Measurements from ENCODE around the gene TSPYL4. TPM values are rescaled to one million over a fixed set of nuclear protein-coding genes. Genes with fewer than 3 reads are reported as not detected.

The TSPYL4 gene
- polyA plus RNA-seq, 1 donor (not counting 4 experiments of a cell fraction or from before 2014, with no cell fraction given): 8.1 TPM

DNA sequence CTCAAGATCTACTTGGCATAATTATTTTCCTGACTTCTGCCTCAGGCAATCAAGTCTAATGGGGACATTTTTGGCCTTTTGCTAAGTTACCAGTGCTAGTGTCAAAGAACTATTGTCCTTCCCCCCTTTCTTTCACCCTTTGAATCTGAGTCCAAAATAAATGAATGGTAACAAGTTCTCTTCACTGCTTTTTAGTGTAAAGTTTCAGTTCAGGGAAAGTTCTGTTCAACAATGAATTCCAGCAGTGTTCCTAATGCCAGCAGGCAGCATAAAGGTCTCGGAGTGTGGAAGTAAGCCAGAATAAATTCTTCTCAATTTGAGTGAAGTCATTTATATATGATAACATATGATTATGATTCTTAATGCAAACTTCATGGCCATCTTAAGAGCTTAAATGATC lies 46.7 kb upstream of the TSPYL4 start:
- DNase-seq (ENCODE audit: low read depth, low spot score) (no peak), FAIRE-seq (no peak)
- Histone ChIP-seq H3K36me3 (ENCODE audit: control insufficient read depth in 2 of 2, extremely low read depth in 1 of 2, insufficient read depth in 2 of 2, low read length in 2 of 2) (no peaks in the 10 kb centered on the region), H3K79me2 (ENCODE audit: control insufficient read depth, insufficient read depth, low read length) (no peaks in the 10 kb centered on the region), H3K27me3 (ENCODE audit: control insufficient read depth, extremely low read depth, insufficient read depth, low read length) (no peaks in the 10 kb centered on the region), H3K4me3 (ENCODE audit: control insufficient read depth in 2 of 3, extremely low read depth in 1 of 3, insufficient read depth in 2 of 3, low read depth in 1 of 3, low read length in 3 of 3) (no peak overlapping the region), H3K9ac (ENCODE audit: control insufficient read depth, extremely low read depth, insufficient read depth, low read length) (no peak overlapping the region), H3K27ac (ENCODE audit: control insufficient read depth, insufficient read depth, low read length) (no peak overlapping the region), H3K4me1 (ENCODE audit: control insufficient read depth, extremely low read depth, insufficient read depth, low read length) (no peaks in the 10 kb centered on the region), H4K20me1 (ENCODE audit: control insufficient read depth, extremely low read depth, insufficient read depth, low read length) (no peaks in the 10 kb centered on the region), H3K9me1 (ENCODE audit: control insufficient read depth, extremely low read depth, insufficient read depth, low read length) (no peaks in the 10 kb centered on the region), H3K4me2 (ENCODE audit: control insufficient read depth, extremely low read depth, insufficient read depth, low read depth, low read length) (no peak overlapping the region), H2AFZ (ENCODE audit: control insufficient read depth, low read length) (no peak overlapping the region), H3K9me3 (ENCODE audit: control insufficient read depth, low read depth, low read length) (no peaks in the 10 kb centered on the region)
- TF ChIP-seq EZH2 (IDR thresholded peaks at IDR 0.05; ENCODE audit: low read length): no peak
- TF ChIP-seq, protein P1, sequence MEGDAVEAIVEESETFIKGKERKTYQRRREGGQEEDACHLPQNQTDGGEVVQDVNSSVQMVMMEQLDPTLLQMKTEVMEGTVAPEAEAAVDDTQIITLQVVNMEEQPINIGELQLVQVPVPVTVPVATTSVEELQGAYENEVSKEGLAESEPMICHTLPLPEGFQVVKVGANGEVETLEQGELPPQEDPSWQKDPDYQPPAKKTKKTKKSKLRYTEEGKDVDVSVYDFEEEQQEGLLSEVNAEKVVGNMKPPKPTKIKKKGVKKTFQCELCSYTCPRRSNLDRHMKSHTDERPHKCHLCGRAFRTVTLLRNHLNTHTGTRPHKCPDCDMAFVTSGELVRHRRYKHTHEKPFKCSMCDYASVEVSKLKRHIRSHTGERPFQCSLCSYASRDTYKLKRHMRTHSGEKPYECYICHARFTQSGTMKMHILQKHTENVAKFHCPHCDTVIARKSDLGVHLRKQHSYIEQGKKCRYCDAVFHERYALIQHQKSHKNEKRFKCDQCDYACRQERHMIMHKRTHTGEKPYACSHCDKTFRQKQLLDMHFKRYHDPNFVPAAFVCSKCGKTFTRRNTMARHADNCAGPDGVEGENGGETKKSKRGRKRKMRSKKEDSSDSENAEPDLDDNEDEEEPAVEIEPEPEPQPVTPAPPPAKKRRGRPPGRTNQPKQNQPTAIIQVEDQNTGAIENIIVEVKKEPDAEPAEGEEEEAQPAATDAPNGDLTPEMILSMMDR (optimal IDR thresholded peaks at IDR 0.05 in 1 of 3, IDR thresholded peaks at IDR 0.05 in 1 of 3, conservative IDR thresholded peaks at IDR 0.05 in 1 of 3; ENCODE audit: extremely low read depth in 1 of 3, insufficient read depth in 2 of 3, low read length in 3 of 3): no peak
- dilution Hi-C loops (cut with MboI; ENCODE audit: extremely low pct_ligation_motif_present, low sequenced_read_pairs): no loop called here

DNA sequence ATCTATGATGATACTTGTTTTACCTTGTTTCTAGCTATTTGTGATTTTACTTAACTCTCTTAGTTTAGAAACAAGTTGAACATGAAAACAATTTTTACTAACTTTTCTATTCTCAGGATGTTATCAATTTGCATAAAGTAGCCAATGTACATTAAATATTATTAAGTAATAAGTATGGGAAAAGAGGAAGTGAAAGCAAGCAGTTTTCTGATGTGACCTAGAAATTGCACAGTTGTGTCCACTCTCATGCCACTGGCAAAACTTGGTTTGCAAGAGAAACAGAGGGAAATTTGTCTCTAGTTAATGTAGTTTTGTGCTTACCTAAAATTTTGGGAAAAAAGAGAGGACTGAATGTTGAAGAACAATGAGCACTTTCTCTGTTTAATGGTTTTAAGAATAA lies 45.1 kb upstream of the TSPYL4 start:
- Histone ChIP-seq H3K9me1 (ENCODE audit: control insufficient read depth, extremely low read depth, insufficient read depth, low read length) (no peaks in the 10 kb centered on the region), H3K36me3 (ENCODE audit: control insufficient read depth in 2 of 2, extremely low read depth in 1 of 2, insufficient read depth in 2 of 2, low read length in 2 of 2) (no peaks in the 10 kb centered on the region), H3K9ac (ENCODE audit: control insufficient read depth, extremely low read depth, insufficient read depth, low read length) (no peak overlapping the region), H3K4me3 (ENCODE audit: control insufficient read depth in 2 of 3, extremely low read depth in 1 of 3, insufficient read depth in 2 of 3, low read depth in 1 of 3, low read length in 3 of 3) (no peak overlapping the region), H3K4me2 (ENCODE audit: control insufficient read depth, extremely low read depth, insufficient read depth, low read depth, low read length) (no peak overlapping the region), H3K4me1 (ENCODE audit: control insufficient read depth, extremely low read depth, insufficient read depth, low read length) (no peaks in the 10 kb centered on the region), H3K27ac (ENCODE audit: control insufficient read depth, insufficient read depth, low read length) (no peak overlapping the region), H3K27me3 (ENCODE audit: control insufficient read depth, extremely low read depth, insufficient read depth, low read length) (no peaks in the 10 kb centered on the region), H3K79me2 (ENCODE audit: control insufficient read depth, insufficient read depth, low read length) (no peaks in the 10 kb centered on the region), H2AFZ (ENCODE audit: control insufficient read depth, low read length) (no peak overlapping the region), H3K9me3 (ENCODE audit: control insufficient read depth, low read depth, low read length) (no peaks in the 10 kb centered on the region), H4K20me1 (ENCODE audit: control insufficient read depth, extremely low read depth, insufficient read depth, low read length) (no peaks in the 10 kb centered on the region)
- FAIRE-seq (no peak), DNase-seq (ENCODE audit: low read depth, low spot score) (no peak)
- dilution Hi-C loops (cut with MboI; ENCODE audit: extremely low pct_ligation_motif_present, low sequenced_read_pairs): no loop called here
- TF ChIP-seq, protein P1 (optimal IDR thresholded peaks at IDR 0.05 in 1 of 3, IDR thresholded peaks at IDR 0.05 in 1 of 3, conservative IDR thresholded peaks at IDR 0.05 in 1 of 3; ENCODE audit: extremely low read depth in 1 of 3, insufficient read depth in 2 of 3, low read length in 3 of 3): no peak
- TF ChIP-seq EZH2 (IDR thresholded peaks at IDR 0.05; ENCODE audit: low read length): no peak
